OCI-LY7 (cell line): ENCODE results near the gene CYP27C1.

Experiments
- EZH2phosphoT487 ChIP-seq: fragments of 200-600 bp; sonication (generic); IDR thresholded peaks from 2 replicates; pipeline ENCODE4 v1.6.1; 2018; ENCODE audit warnings: low read depth, borderline replicate concordance, mild to moderate bottlenecking, mixed run types, antibody characterized with exemption, low read length, moderate library complexity, mixed read lengths
- TF ChIP-seq, protein P1 (sequence below): fragments of 200-600 bp; sonication (generic); conservative IDR thresholded peaks from 2 replicates; pipeline ENCODE4 v1.5.1; 2014; ENCODE audit warnings: mild to moderate bottlenecking, antibody characterized with exemption, low read length, moderate library complexity, mixed read lengths

DNA sequence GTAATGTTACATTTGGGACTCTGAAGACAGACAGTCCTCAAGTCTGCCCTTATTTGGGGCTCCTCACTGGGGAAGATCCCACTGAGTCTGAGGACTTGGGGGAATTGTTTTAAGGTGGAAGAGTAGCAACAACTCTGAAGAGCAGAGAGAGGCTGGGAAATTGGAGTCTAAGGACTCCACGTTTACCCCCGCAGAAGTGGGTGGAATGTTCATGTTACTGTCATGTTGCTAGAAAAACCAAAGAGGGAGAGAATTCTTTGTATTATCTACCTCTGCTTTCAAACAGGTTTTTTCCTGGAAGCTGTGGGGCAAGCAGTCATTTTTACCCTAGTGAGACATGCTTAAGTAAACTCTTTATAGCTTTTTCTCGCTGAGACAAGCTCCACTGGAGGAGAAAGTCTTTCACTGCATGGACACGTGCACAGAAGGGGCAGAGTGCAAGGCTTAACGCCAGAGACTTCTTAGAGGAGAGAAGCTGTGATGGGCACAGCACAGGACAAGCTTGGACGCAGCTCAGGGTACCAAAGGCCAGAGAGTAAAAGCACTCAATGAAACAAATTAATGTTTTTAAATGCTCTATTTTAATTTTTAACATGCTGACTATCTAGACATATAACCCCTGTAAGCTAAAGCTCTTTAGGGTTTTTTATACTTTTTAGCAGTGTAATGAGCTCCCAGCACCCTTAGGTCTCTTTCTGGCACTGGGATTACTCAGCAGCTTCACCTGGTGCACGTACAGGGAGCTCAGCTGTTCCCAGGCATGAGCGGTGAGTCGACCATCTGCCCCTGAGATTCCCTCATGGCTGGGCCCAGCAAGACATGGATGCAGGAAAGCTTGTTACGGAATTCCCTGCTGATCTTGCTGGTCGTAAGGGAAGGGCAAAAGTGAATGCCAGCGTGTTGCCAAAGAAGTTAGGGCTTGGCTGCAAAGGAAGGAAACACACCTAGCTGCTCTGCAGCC, 58.6 kb downstream of the CYP27C1 start:
- TF ChIP-seq, protein P1, sequence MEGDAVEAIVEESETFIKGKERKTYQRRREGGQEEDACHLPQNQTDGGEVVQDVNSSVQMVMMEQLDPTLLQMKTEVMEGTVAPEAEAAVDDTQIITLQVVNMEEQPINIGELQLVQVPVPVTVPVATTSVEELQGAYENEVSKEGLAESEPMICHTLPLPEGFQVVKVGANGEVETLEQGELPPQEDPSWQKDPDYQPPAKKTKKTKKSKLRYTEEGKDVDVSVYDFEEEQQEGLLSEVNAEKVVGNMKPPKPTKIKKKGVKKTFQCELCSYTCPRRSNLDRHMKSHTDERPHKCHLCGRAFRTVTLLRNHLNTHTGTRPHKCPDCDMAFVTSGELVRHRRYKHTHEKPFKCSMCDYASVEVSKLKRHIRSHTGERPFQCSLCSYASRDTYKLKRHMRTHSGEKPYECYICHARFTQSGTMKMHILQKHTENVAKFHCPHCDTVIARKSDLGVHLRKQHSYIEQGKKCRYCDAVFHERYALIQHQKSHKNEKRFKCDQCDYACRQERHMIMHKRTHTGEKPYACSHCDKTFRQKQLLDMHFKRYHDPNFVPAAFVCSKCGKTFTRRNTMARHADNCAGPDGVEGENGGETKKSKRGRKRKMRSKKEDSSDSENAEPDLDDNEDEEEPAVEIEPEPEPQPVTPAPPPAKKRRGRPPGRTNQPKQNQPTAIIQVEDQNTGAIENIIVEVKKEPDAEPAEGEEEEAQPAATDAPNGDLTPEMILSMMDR: no peak
- TF ChIP-seq EZH2phosphoT487: no peak
